ENCODE results near the gene RYR3.
"Not testable (repeated sequence)": the region's sequence is repeated elsewhere in the genome, so short reads cannot be mapped to it uniquely, and the experiment has no call there.

The RYR3 gene

DNA sequence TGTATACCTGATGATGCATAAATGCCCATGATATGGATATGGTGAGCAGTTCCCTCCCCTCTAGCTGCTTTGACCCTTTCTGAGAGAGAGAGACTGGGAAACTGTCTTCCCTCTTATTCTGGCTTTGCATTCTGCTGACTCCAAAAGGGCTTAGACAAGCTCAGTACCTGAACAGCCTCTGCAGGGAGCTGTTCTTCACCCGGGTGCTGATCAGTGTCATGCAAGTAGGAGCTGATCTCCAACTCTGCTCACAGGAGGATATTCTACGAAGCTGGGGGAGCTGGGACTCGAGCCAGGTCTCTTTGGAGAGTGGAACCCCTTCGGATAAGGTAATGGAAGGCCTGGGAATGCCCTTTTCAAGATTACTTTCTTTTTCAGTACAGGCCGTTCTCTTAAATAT, 237.1 kb downstream of the RYR3 start:
- no peak for TF ChIP-seq Cebpa-rat (IDR thresholded peaks at IDR 0.05)
- no peak overlapping the region for H3K9ac ChIP-seq
- no peaks in the 10 kb centered on the region for H3K27me3 ChIP-seq
- no peak overlapping the region for H3K4me3 ChIP-seq
- H4K20me1 ChIP-seq: no peaks in the 10 kb centered on the region
- no peak overlapping the region for H3K27ac ChIP-seq
- H3K4me2 ChIP-seq: no peak overlapping the region
- peaks cover 5 to 24% (median 16%) of the 10 kb centered on the region in 10 experiments; a peak in 18 of 20 replicates for H3K4me1 ChIP-seq
- H3K9me3 ChIP-seq (replicated peaks in 1 of 11): peaks cover 0 to 33% (median 6%) of the 10 kb centered on the region in 11 experiments; a peak in 15 of 22 replicates
- no peaks in the 10 kb centered on the region for H3K36me3 ChIP-seq

DNA sequence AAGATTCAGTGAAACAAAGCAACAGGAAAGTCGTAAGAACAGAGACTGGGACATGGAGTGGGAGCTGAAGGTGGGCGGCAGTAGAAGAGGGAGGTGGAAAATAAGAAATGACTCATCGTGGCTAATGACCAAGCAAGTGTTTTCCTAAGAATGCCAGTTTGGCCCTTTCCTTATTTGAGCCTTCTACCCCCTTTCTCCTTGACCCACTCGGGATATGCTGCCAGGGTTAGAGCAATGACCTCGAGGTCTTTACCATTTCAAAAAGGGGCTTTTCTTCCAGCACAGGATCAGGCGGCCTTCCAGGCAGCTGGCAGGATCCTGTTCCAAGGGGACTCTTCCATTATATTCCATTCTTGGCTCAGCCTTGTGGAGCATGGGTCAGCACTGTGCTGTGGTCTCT, 241.1 kb downstream of the RYR3 start:
- Histone ChIP-seq H3K4me1 (peaks cover 5 to 24% (median 16%) of the 10 kb centered on the region in 10 experiments; a peak in 18 of 20 replicates), H3K36me3 (no peaks in the 10 kb centered on the region), H3K27ac (no peak overlapping the region), H4K20me1 (no peaks in the 10 kb centered on the region), H3K4me3 (no peak overlapping the region), H3K4me2 (peak overlapping the region in 9 of 11 experiments; percentile 7 to 64 (median 47); a peak in 12 of 22 replicates), H3K9me3 (replicated peaks in 1 of 11) (peaks cover 0 to 33% (median 6%) of the 10 kb centered on the region in 11 experiments; a peak in 15 of 22 replicates), H3K9ac (no peak overlapping the region), H3K27me3 (no peaks in the 10 kb centered on the region)
- TF ChIP-seq Cebpa-rat (IDR thresholded peaks at IDR 0.05): no peak

DNA sequence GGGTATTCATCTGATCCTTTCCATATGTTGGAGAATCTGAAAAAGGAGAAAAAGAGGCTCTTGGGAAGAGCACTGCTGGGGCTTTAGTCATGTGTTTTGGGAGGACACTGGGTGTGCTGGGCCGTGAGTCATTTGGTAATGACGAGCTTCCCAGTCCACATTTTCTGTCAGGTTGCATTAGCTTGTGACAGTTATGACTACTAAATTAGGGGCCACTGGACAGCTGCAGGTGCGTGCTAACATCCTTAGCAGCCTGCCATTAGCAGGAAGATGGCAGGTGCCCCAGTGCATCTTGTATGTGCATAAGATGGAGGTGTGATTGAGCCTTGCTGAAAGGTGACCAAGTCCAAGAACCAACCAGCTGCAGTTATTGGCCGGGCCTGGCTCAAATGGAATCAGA, 242.4 kb downstream of the RYR3 start:
- no peaks in the 10 kb centered on the region for H3K36me3 ChIP-seq
- no peak overlapping the region for H3K27ac ChIP-seq
- H3K9me3 ChIP-seq (replicated peaks in 1 of 11): peaks cover 0 to 32% (median 6%) of the 10 kb centered on the region in 11 experiments; a peak in 15 of 22 replicates
- no peaks in the 10 kb centered on the region for H4K20me1 ChIP-seq
- H3K27me3 ChIP-seq: no peaks in the 10 kb centered on the region
- no peak overlapping the region for H3K4me3 ChIP-seq
- H3K9ac ChIP-seq: no peak overlapping the region
- no peak for TF ChIP-seq Cebpa-rat (IDR thresholded peaks at IDR 0.05)
- H3K4me1 ChIP-seq: peaks cover 5 to 24% (median 16%) of the 10 kb centered on the region in 10 experiments; a peak in 18 of 20 replicates
- no peak overlapping the region for H3K4me2 ChIP-seq

DNA sequence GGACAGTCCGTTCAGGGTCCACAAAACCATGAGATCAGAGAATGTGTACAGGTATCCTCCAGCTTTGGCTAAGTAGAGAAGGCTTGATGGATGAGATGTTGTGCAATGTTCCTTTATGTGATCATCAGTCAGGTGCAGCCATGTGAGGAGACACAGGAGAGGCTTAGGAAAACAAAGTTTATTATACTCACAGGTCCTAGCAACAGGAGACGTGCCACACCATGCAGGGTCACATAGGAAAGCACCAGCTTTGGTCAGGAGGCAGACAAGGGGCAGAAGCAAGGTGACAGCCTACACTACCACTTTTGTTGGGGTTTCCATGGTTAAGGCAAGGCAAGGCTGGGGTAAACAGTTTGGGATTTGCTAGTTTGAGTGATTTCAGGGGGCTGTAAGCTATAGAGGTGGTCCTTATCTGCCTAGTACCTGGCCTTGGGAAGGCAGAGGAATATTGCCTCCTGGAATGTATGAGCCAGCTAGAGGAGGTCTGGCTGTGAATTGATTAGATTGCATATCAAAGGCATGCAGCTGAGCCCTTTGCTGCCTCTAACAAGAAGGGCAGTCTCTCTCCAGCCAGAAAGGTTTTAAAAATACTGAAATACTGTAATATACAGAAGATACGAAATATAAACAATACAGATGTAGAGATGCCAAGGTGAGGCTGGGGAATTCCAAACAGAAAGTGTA, 248.6 kb downstream of the RYR3 start:
- Histone ChIP-seq H3K4me1 (no peaks in the 10 kb centered on the region), H4K20me1 (no peaks in the 10 kb centered on the region), H3K27me3 (no peaks in the 10 kb centered on the region), H3K9me3 (replicated peaks in 1 of 11) (no peaks in the 10 kb centered on the region), H3K36me3 (no peaks in the 10 kb centered on the region), H3K9ac (no peak overlapping the region), H3K27ac (no peak overlapping the region), H3K4me3 (no peak overlapping the region), H3K4me2 (no peak overlapping the region)
- TF ChIP-seq Cebpa-rat (IDR thresholded peaks at IDR 0.05): peak in 1 of 11 experiments; percentile 60; a peak in 2 of 22 replicates

DNA sequence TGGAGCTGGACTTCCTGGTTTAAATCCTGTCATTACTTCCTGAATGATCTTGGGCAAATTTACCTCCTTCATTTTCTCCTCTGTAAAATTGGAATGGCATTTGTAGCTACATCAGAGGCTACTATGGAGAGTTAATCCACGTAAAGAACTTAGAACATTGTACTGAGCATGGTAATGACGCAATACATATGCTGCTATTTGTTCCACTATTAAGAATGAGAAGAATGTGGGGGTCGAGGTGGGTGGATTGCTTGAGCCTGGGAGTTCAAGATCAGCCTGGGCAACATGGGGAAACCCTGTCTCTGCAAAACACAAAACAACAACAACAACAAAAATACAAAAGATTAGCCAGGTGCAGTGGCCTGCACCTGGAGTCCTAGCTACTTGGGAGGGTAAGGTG, 250.6 kb downstream of the RYR3 start:
- no peaks in the 10 kb centered on the region for H4K20me1 ChIP-seq
- H3K4me3 ChIP-seq: no peak overlapping the region
- no peak overlapping the region for H3K9ac ChIP-seq
- peaks cover 0 to 10% (median 0%) of the 10 kb centered on the region in 11 experiments; a peak in 3 of 22 replicates for H3K9me3 ChIP-seq (replicated peaks in 1 of 11)
- no peaks in the 10 kb centered on the region for H3K27me3 ChIP-seq
- no peak overlapping the region for H3K4me2 ChIP-seq
- no peak overlapping the region for H3K27ac ChIP-seq
- H3K36me3 ChIP-seq: no peaks in the 10 kb centered on the region
- peak in 5 of 11 experiments; percentile 20 to 52 (median 25); a peak in 3 of 22 replicates for TF ChIP-seq Cebpa-rat (IDR thresholded peaks at IDR 0.05)
- no peaks in the 10 kb centered on the region for H3K4me1 ChIP-seq

DNA sequence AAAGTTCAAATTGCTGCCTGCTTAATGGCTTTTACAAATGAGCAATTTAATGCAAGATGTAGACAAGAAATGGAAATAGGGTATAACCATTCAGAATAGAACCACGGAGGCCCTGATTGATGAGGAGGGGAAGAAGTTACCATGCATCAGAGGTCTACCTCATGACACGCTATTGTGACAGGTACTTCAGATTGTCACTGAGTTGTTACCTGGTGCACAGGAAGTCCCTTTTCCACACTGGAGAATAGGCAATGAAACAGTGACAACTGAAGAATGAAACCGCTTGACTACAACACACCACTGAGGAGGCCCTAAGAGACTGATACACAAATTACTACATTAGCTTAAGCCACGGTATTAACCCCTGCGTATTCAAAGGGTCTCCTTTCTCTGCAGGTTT, 251.2 kb downstream of the RYR3 start:
- H3K4me1 ChIP-seq: no peaks in the 10 kb centered on the region
- TF ChIP-seq Cebpa-rat (IDR thresholded peaks at IDR 0.05): no peak
- no peak overlapping the region for H3K4me3 ChIP-seq
- H4K20me1 ChIP-seq: no peaks in the 10 kb centered on the region
- peaks cover 0 to 10% (median 0%) of the 10 kb centered on the region in 11 experiments; a peak in 3 of 22 replicates for H3K9me3 ChIP-seq (replicated peaks in 1 of 11)
- H3K36me3 ChIP-seq: no peaks in the 10 kb centered on the region
- no peaks in the 10 kb centered on the region for H3K27me3 ChIP-seq
- no peak overlapping the region for H3K9ac ChIP-seq
- H3K27ac ChIP-seq: no peak overlapping the region
- no peak overlapping the region for H3K4me2 ChIP-seq

DNA sequence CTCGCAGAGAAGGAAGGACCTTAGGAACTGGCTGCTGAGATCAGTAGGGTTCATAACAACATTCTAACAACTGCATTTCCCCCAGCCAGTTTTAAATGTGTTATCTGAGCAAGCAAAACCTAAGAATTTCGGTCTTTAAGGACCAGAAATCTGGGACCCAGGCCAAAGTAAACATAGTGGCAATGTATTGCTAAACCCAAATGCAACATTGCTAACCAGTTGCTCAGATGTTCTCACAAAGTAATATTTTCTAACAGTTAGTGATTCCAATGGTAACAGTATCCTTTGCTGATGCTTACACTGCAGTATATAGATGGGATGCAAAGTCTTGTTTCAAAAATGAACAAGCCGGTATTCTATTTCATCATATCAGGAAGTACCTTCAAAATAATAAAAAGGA, 254.3 kb downstream of the RYR3 start:
- Histone ChIP-seq H3K27ac (no peak overlapping the region), H3K4me1 (no peaks in the 10 kb centered on the region), H3K4me2 (no peak overlapping the region), H3K9ac (no peak overlapping the region), H4K20me1 (no peaks in the 10 kb centered on the region), H3K4me3 (no peak overlapping the region), H3K27me3 (no peaks in the 10 kb centered on the region), H3K9me3 (replicated peaks in 1 of 11) (peaks cover 0 to 10% (median 0%) of the 10 kb centered on the region in 11 experiments; a peak in 3 of 22 replicates), H3K36me3 (no peaks in the 10 kb centered on the region)
- TF ChIP-seq Cebpa-rat (IDR thresholded peaks at IDR 0.05): no peak

DNA sequence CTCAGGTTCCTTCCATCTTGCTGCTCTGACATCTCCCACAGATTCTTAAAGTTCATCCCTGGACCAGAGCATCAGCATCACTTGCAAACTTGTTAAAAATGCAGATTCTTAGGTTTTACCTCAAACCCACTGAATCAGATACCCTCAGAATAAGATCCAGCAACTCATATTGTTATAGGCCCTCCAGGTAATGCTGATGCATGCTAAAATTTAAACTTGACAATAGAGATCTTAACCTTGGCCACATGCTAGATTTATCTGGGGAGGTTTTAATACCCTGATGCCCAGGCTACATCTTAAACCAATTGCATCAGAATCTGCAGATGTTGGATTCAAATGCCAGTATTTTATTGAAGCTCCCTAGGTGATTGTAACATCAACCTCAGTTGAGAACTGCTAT, 256.9 kb downstream of the RYR3 start:
- no peaks in the 10 kb centered on the region for H3K4me1 ChIP-seq
- H4K20me1 ChIP-seq: no peaks in the 10 kb centered on the region
- H3K27ac ChIP-seq: no peak overlapping the region
- no peak overlapping the region for H3K4me2 ChIP-seq
- H3K9ac ChIP-seq: no peak overlapping the region
- H3K9me3 ChIP-seq (replicated peaks in 1 of 11): peaks cover 0 to 10% (median 0%) of the 10 kb centered on the region in 11 experiments; a peak in 3 of 22 replicates
- TF ChIP-seq Cebpa-rat (IDR thresholded peaks at IDR 0.05): no peak
- no peaks in the 10 kb centered on the region for H3K27me3 ChIP-seq
- no peak overlapping the region for H3K4me3 ChIP-seq
- no peaks in the 10 kb centered on the region for H3K36me3 ChIP-seq

DNA sequence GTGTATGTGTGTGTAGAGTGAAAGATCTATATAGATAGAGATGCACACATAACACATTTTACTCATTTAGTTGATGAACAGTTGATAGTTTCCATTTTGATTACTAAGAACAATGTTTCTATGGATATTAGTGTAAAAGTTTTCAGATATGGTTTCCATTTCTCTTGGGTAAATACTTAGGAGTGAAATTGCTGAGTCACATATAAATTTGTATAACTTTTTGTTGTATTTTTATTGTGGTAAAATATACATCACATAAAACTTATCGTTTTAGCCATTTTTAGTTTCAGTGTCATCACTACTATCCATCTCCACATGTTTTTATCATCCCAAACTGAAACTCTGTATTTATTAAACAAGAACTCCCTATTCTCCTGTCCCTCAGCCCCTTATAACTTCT, 258.3 kb downstream of the RYR3 start:
- Histone ChIP-seq H3K27me3 (no peaks in the 10 kb centered on the region), H3K9ac (no peak overlapping the region), H3K4me1 (no peaks in the 10 kb centered on the region), H3K4me2 (no peak overlapping the region), H3K9me3 (replicated peaks in 1 of 11) (peaks cover 0 to 10% (median 0%) of the 10 kb centered on the region in 11 experiments; a peak in 3 of 22 replicates), H4K20me1 (no peaks in the 10 kb centered on the region), H3K4me3 (no peak overlapping the region), H3K36me3 (no peaks in the 10 kb centered on the region), H3K27ac (no peak overlapping the region)
- no peak for TF ChIP-seq Cebpa-rat (IDR thresholded peaks at IDR 0.05)

DNA sequence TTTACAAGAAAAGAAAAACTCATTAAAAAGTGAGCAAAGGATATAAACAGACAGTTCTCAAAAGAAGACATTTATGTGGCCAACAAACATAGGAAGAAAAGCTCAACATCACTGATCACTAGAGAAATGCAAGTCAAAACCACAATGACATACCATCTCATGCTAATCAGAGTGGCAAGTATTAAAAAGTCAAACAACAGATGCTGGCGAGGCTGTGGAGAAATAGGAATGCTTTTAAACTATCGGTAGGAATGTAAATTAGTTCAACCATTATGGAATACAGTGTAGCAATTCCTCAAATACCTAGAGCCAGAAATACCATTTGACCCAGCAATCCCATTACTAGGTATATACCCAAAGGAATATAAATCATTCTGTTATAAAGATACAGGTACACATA, 267.1 kb downstream of the RYR3 start:
- not testable (repeated sequence) for H3K36me3 ChIP-seq; H3K4me3 ChIP-seq; H3K27ac ChIP-seq; H3K9me3 ChIP-seq (replicated peaks in 1 of 11); H3K9ac ChIP-seq; H4K20me1 ChIP-seq; H3K4me2 ChIP-seq
- Histone ChIP-seq H3K27me3 (peaks cover 0 to 14% (median 5%) of the 10 kb centered on the region in 11 experiments; a peak in 7 of 22 replicates), H3K4me1 (peaks cover 0 to 21% (median 15%) of the 10 kb centered on the region in 10 experiments; a peak in 15 of 20 replicates)
